GM06990 (cell line): Measurements from ENCODE around the gene ATP5PO.

Source experiments
- DNase-seq: peaks from one replicate; pipeline ENCODE4 v3.0.0-alpha.2; 2011; ENCODE audit not compliant: insufficient read length; ENCODE audit errors: extremely low read depth
- H3K27me3 ChIP-seq: replicated peaks from 2 replicates; pipeline ENCODE4 v1.6.0; 2011; ENCODE audit warnings: low read length; ENCODE audit not compliant: control insufficient read depth, insufficient read depth
- H3K36me3 ChIP-seq: 2 replicates; pipeline ENCODE4 v1.5.1; 2011; ENCODE audit warnings: low read length; ENCODE audit not compliant: control insufficient read depth, insufficient read depth
- H3K4me3 ChIP-seq: replicated peaks from 2 replicates; pipeline ENCODE4 v1.5.1; 2011; ENCODE audit warnings: low read depth, mild to moderate bottlenecking, control low read depth, low read length
- TF ChIP-seq, protein P1 (sequence below): IDR thresholded peaks from 2 replicates; pipeline ENCODE4 v1.5.1; 2011; ENCODE audit warnings: low read length, control low read depth, mild to moderate bottlenecking, inconsistent platforms; ENCODE audit not compliant: insufficient read depth, poor library complexity, severe bottlenecking

Gene ATP5PO

DNA sequence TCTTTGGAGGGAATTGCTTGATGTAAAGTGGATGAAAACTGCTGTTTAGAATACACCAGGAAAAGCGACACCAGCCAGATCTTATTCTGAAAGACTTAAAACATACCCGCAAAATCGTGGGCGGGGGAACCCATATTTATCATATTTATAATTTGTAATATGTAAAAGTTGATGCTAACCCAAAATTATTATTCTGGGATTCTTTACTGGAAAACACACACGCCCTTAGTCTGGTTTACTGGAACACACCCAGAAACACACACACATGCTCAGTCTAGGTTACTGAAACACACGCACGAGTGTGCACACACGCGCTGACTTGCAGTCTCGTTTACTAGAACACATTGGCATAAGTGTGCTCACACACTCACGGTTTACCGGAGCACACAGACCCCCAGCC is 32.5 kb downstream of the ATP5PO start:
- H3K27me3 ChIP-seq, result no peaks in the 10 kb centered on the region; the same call in none of the 2 replicates
- no peak overlapping the region for H3K4me3 ChIP-seq
- H3K36me3 ChIP-seq, result no peaks in the 10 kb centered on the region
- TF ChIP-seq, protein P1, sequence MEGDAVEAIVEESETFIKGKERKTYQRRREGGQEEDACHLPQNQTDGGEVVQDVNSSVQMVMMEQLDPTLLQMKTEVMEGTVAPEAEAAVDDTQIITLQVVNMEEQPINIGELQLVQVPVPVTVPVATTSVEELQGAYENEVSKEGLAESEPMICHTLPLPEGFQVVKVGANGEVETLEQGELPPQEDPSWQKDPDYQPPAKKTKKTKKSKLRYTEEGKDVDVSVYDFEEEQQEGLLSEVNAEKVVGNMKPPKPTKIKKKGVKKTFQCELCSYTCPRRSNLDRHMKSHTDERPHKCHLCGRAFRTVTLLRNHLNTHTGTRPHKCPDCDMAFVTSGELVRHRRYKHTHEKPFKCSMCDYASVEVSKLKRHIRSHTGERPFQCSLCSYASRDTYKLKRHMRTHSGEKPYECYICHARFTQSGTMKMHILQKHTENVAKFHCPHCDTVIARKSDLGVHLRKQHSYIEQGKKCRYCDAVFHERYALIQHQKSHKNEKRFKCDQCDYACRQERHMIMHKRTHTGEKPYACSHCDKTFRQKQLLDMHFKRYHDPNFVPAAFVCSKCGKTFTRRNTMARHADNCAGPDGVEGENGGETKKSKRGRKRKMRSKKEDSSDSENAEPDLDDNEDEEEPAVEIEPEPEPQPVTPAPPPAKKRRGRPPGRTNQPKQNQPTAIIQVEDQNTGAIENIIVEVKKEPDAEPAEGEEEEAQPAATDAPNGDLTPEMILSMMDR, result no peak
- no peak for DNase-seq

DNA sequence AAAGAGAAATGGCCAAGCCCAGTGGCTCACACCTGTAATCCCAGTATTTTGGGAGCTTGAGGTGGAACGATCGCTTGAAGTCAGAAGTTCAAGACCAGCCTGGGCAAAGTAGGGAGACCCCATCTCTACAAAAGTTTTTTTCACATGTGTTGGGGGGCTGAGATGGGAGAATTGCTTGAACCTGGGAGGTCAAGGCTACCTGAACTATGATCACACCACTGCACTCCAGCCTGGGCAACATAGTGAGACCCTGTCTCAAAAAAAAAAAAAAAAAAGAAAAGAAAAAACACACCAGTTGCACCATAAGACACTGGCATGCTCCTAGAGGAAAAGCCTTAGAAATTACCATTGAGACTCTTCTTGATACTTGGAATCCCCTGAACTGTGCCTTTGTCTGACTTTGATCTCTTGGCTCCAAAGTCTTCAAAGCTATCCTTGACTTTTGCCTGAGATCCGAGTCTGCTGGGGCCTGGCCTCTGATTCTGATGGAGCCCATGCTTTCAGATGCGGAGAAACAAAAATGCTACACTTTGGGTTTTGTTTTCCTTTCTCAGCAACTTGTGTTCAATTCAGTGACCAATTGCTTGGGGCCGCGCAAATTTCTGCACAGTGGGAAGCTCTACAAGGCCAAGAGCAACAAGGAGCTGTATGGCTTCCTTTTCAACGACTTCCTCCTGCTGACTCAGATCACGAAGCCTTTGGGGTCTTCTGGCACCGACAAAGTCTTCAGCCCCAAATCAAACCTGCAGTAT is 33.7 kb downstream of the ATP5PO start:
- Histone ChIP-seq H3K4me3 (no peak overlapping the region), H3K36me3 (no peaks in the 10 kb centered on the region), H3K27me3 (peaks cover 2% of the 10 kb centered on the region)
- TF ChIP-seq, protein P1, result no peak
- no peak for DNase-seq

DNA sequence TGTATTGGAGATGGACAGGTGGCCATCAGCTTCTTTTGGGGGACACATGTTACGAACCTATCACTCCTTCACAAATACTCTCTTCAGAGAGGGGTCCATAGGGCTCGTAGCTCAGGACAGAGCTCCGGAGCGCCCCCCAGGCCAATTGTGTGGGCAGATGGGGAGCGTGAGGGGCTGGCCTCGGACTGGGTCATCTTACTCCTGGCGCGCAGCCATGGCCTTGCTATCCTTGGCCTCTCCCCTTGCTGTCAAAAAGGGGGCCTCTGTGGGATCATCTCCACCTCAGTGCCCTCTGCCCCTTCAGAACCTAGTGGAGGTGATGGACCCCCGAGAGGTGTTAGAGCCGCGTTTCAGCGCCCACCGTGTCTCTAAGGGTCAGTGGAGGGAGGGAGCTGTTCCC is 35.0 kb downstream of the ATP5PO start:
- Histone ChIP-seq H3K36me3 (no peaks in the 10 kb centered on the region), H3K27me3 (peaks cover 2% of the 10 kb centered on the region), H3K4me3 (no peak overlapping the region)
- no peak for DNase-seq
- TF ChIP-seq, protein P1, result no peak

DNA sequence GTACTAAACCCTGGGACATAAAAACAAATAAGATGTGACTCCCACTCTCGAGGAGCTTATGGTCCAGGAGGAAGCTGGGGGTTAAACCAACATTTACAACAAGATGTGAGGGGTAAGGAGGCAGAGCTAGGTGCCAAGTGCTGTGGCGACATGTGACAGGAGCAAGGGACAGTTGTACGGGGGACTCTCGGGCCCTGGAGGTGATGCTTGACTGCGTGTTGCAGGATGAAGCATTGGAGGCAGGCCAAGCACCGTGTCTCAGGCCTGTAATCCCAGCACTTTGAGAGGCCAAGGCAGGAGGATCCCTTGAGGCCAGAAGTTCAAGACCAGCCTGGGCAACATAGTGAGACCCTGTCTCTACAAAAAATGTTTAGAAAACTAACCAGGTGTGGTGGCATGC is 36.8 kb downstream of the ATP5PO start:
- TF ChIP-seq, protein P1, result no peak
- no peak for DNase-seq
- H3K36me3 ChIP-seq, result no peaks in the 10 kb centered on the region
- H3K4me3 ChIP-seq, result no peak overlapping the region
- peaks cover 2% of the 10 kb centered on the region; the same call in 1 of the 2 replicates for H3K27me3 ChIP-seq

DNA sequence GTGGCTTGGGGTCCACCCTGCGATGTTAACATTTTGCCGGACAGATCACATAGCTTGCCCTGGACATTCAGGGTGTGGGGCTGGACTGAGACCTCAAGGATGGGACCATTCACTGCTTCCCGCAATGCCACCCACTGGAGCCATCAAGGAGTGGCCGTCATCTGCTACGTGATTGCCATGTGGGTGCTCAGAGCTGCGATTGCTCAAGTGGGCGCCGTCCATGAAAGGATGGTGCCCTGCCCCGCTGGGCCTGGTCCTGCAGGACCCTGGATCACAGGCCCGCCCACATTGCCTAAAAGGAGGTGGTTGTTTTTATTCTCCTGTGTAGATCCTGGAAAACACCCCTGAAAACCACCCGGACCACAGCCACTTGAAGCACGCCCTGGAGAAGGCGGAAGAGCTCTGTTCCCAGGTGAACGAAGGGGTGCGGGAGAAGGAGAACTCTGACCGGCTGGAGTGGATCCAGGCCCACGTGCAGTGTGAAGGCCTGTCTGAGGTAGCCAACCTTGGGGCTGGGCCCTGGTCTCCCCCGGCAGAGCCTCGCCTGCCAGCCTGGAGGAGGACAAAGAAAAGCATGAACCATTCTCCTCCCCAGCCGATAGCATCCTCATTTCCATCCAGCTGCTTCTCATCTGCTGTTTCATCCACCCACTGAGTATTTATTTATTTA is 40.4 kb downstream of the ATP5PO start:
- Histone ChIP-seq H3K4me3 (no peak overlapping the region), H3K27me3 (peaks cover 2% of the 10 kb centered on the region; the same call in 1 of the 2 replicates), H3K36me3 (no peaks in the 10 kb centered on the region)
- no peak for DNase-seq
- TF ChIP-seq, protein P1, result no peak

DNA sequence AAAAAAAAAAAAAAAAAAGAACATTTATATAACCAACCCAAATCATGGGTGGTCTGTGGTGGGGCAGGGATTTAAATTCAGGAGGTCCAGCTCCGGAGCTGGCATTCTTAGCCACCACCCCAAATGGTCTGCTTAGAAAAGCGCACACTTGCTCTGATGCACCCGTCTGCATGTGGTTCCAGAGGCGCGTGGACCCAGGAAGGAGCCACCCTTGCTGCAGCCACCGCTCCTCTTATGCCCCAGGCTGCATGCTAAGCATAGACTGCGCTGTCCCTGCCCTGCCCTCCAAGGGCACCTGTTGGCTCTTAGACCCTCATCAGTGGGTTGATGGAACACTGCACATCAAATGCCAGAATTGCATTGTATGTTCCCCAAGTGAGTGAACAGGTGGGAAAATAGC is 41.4 kb downstream of the ATP5PO start:
- no peak for DNase-seq
- no peaks in the 10 kb centered on the region for H3K36me3 ChIP-seq

More for the DNA sequence above, 41.4 kb downstream of the ATP5PO start:
- TF ChIP-seq, protein P1, result no peak
- peaks cover 2% of the 10 kb centered on the region; the same call in 1 of the 2 replicates for H3K27me3 ChIP-seq
- no peak overlapping the region for H3K4me3 ChIP-seq
